GM18511 (cell line): ENCODE results near the gene CHI3L1.

Experiments used
- ATAC-seq: cut with Tn5 transposase; IDR thresholded peaks from one replicate; pipeline ENCODE4 v1.9.1; 2021; ENCODE audit warnings: mild to moderate bottlenecking, moderate library complexity; ENCODE audit not compliant: unreplicated experiment

The CHI3L1 gene

GRCh38 chr1:203181586-203182386, 4.7 kb downstream of the CHI3L1 start:
- no peak for ATAC-seq

DNA sequence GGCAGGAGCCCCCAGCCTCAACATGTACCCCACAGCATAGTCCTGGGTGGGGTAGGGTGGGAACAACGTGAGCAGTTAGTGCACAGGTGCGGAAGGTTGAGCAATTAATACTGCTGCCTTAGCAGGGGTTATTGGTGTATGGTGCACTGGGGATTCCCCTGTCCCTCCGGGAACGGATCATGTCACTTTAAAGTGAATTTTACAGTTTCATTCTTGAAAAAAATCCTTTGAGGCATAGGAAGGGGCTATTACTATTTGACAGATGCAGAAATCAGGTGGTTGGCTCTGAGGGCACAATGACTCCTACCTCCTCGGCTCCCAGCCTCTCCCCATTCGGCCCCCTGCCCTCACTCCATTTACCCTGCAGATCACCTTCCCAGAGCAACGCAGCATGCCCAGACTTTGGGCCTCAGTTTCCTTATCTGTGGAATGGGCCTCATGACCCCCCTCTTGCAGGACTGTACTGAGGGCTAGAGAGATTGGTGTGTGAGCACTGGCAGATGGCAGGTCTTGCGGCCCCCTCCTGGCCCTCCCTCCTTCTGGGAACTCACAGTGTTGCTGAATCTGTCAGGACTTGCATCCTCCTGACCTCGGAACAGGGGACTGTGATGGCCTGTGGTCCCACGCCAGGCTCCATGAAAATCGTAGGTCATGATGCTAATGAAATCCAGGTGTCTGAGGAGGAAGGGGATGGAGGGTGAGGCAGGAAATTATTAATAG, 5.7 kb downstream of the CHI3L1 start:
- no peak for ATAC-seq

- ATAC-seq, result no peak
Observed at GRCh38 chr1:203179667-203180005, 6.9 kb downstream of the CHI3L1 start.

DNA sequence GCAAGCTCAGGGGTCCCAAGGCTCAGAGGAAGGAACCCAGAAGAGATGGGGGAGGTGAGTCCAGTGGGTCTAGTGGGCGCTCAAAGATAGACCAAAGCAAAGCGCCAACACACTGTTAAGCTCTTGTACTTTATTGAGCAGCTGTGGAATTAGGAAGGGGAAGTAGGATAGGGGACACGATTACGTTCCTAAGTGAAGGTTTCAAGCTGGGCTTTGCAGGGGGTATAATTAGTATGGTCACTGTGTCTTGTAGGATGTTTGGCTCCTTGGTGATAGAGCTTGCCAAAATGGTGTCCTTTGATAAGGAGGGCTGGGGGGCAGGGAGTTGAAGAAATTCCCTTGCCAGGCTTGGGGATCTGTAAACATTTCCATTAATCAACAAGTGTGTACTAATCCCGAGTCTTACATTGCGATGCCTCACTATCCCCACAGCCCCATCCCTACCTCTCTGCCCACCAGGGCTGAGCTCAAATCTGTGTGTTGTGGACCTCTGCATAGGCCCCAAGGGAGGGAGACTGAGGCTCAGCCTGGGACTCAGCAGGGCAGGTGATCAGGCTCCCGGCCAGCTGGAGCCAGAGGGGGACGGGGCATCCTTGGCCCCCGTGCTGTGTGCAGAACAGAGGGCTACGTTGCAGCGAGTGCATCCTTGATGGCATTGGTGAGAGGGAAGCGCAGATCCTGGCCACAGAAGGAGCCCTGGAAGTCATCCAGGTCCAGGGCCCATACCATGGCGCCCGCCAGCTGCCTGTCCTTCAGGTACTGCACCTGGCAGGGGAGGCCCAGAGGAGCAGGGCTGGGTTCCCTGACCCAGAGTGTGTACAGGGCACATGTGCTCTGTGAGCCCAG, 7.5 kb downstream of the CHI3L1 start:
- no peak for ATAC-seq

GRCh38 chr1:203178083-203178482, 8.4 kb downstream of the CHI3L1 start:
- ATAC-seq, result no peak

DNA sequence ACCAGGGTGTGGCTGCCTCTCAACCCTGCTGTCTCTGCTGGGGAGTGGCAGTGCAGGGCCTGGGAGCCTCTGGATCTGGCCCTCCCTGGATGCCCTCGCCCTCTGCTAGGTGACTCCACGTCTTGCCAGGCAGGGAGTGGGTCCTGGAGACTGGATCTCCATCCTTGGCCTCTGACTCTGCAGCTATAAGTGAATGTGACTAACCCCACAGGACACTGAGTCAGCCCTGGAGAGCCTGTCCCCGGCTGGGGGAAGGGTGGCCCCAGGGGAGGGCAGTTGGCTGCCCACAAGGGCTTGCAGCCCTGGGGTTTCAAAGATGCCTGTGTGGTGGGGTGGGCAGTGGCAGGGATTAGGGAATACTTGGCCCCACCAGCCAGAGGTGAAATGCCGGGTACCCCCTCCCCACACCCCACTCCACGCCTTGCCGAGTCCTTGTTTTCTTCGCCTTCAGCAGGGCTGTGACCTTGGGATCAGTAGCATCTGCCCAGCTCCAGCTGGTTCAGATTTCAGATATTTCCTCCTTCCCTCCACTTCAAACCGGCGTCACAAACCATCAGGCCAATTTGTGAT, 8.9 kb downstream of the CHI3L1 start:
- ATAC-seq, result no peak

GRCh38 chr1:203177036-203177405, 9.5 kb downstream of the CHI3L1 start:
- ATAC-seq, result no peak

GRCh38 chr1:203176273-203177035, 10.1 kb downstream of the CHI3L1 start:
- no peak for ATAC-seq

DNA sequence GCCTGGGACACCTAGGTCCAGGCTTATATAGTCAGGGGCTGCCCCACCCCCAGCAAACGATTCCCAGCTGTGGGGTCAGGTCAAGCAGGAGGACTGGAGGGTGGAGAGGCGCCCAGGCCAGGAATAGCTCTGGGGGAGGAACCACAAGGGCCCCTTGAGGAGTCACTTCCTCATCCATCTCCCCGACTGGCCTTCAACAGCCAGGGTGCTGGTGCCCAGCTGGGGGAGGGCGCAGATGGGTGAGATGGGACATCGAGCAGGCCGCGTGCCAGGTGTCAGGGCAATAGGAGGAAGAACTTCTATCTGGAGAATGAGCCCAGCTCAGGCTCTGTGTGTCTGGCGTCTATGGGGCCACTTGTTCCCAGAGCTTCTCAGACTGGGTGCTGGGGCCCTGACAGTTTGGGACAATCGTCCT, 10.7 kb downstream of the CHI3L1 start:
- ATAC-seq, result no peak

GRCh38 chr1:203175237-203175826, 11.2 kb downstream of the CHI3L1 start, which contains the start of gene MYBPH:
TSS of gene MYBPH (minus strand) at chr1:203175826. CDS start at chr1:203175755, 71 bp downstream.
- no peak for ATAC-seq

- ATAC-seq, result no peak
Observed at GRCh38 chr1:203174324-203174985, 12.0 kb downstream of the CHI3L1 start.

DNA sequence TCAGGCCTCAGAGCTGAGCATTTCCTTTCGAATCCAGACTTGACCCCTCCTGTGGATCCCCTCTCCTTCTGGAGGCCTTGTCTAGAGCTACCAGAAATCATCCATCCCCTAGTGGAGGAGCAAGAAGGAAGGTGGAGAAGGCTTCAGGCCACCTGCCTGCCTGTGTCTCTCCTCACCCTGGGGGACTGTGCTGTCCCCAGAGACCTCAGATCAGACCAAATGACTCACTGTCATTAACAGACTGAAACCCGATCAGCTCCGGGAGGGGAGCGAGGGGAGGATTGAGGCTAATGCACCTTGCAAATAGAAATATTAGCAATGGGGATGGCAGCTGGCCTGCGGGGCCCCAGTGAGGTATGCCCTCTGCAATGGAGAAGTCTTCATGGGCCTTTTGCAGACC, 12.9 kb downstream of the CHI3L1 start:
- peak; percentile 95 for ATAC-seq

DNA sequence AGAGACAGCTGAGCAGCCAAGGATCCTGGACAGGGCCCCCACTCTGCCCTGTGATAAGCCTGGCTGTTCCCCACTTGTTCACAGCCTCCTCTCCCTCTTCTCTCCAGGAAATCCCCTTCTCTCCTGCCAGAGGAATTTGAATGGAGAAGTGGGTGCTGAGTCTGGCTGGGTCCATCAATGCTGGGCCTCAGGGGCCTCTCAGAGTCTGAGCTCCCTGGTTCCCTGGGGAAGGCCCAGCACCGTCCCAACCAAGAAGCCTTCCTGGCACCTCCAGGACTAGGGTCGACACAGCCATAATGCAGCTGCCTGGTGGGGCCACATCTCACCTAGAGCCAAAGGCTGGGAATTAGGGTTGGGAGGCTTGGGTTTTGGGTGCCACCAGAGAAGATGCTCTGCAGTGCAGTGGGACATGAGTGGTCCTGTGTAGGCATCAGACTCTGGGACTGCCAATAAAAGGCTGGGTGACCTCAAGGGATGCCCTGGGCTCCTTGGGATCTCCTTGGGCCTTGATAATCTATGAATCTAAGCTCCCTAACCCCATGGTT, 13.4 kb downstream of the CHI3L1 start:
- ATAC-seq, result peak; percentile 12

GRCh38 chr1:203172184-203173010, 14.1 kb downstream of the CHI3L1 start:
- ATAC-seq, result no peak

- ATAC-seq, result no peak
Observed at GRCh38 chr1:203171341-203172183, 14.9 kb downstream of the CHI3L1 start.

GRCh38 chr1:203170625-203171330, 15.7 kb downstream of the CHI3L1 start:
- no peak for ATAC-seq
